HG03432 (cell line): ENCODE results near the gene FATE1.

Source experiments
- ATAC-seq: cut with Tn5 transposase; IDR thresholded peaks from one replicate; pipeline ENCODE4 v1.9.1; 2021; ENCODE audit warnings: mild to moderate bottlenecking, moderate library complexity; ENCODE audit not compliant: unreplicated experiment

The FATE1 gene

GRCh38 chrX:151703487-151703886 is 12.3 kb upstream of the FATE1 start:
- ATAC-seq: no peak

GRCh38 chrX:151704041-151704663 is 11.7 kb upstream of the FATE1 start:
- no peak for ATAC-seq

- no peak for ATAC-seq
These were observed 7.0 kb upstream of the FATE1 start for GRCh38 chrX:151708821-151709220.

- ATAC-seq: no peak
These were observed 5.4 kb upstream of the FATE1 start for GRCh38 chrX:151710457-151710856.

GRCh38 chrX:151711154-151711553 is 4.7 kb upstream of the FATE1 start:
- ATAC-seq: no peak

GRCh38 chrX:151711787-151712186 is 4.0 kb upstream of the FATE1 start:
- ATAC-seq: no peak

- ATAC-seq: no peak
These were observed 3.6 kb upstream of the FATE1 start for GRCh38 chrX:151712253-151712652.

- ATAC-seq: no peak
These were observed 2.0 kb upstream of the FATE1 start for GRCh38 chrX:151713849-151714248.

- ATAC-seq: no peak
These were observed 1.5 kb upstream of the FATE1 start for GRCh38 chrX:151714362-151714761.

GRCh38 chrX:151722241-151722846 is 6.5 kb downstream of the FATE1 start:
- no peak for ATAC-seq

- ATAC-seq: no peak
These were observed 7.4 kb downstream of the FATE1 start for GRCh38 chrX:151723156-151723760.

- ATAC-seq: no peak
These were observed 8.9 kb downstream of the FATE1 start for GRCh38 chrX:151724563-151725337.

GRCh38 chrX:151725338-151725614 is 9.4 kb downstream of the FATE1 start:
- no peak for ATAC-seq

GRCh38 chrX:151726751-151727150 is 10.9 kb downstream of the FATE1 start:
- no peak for ATAC-seq

GRCh38 chrX:151727346-151727745 is 11.5 kb downstream of the FATE1 start:
- ATAC-seq: no peak

GRCh38 chrX:151729056-151729725 is 13.4 kb downstream of the FATE1 start:
- no peak for ATAC-seq

GRCh38 chrX:151734446-151734845 is 18.6 kb downstream of the FATE1 start, which contains the start of gene CNGA2:
Gene CNGA2 (plus strand): TSS chrX:151734746. CDS start chrX:151738484, 3,738 bp downstream.
- ATAC-seq: no peak

- ATAC-seq: no peak
These were observed 19.4 kb downstream of the FATE1 start for GRCh38 chrX:151735219-151735618.

GRCh38 chrX:151736685-151737084 is 20.9 kb downstream of the FATE1 start:
- ATAC-seq: no peak

- ATAC-seq: no peak
These were observed 21.7 kb downstream of the FATE1 start for GRCh38 chrX:151737494-151737893.

GRCh38 chrX:151738751-151739150 is 22.9 kb downstream of the FATE1 start:
- no peak for ATAC-seq
